ENCODE results near the gene RPGRIP1L.
"Not testable (repeated sequence)": the region's sequence is repeated elsewhere in the genome, so short reads cannot be mapped to it uniquely, and the experiment has no call there.

The RPGRIP1L gene

DNA sequence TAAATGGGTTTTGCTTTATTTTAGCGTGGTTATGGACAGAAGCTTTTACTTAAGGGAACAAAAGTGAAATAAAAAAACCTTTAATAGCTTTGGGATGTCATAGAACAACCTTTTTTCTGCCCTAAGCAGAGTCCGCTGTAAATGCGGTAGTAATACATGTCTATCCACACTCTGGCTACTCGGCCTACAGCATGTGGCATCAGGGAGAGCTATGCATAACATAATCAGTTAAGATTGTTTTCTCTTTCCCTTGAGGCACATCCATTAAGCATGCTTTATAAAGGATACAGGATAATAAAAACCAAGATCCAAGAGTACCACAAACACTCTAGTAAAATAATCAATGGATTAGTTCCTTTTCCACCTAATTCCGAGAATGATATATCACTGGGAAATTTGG, 10.3 kb downstream of the RPGRIP1L start:
- no peaks in the 10 kb centered on the region for H3K27me3 Mint-ChIP-seq (ENCODE audit: low read depth)
- peaks cover 6% of the 10 kb centered on the region for H3K36me3 Mint-ChIP-seq (ENCODE audit: low read depth)
- no peak overlapping the region for H3K4me3 Mint-ChIP-seq
- no peaks in the 10 kb centered on the region for H3K9me3 Mint-ChIP-seq
- H3K27ac Mint-ChIP-seq: no peak overlapping the region
- H3K4me1 Mint-ChIP-seq (ENCODE audit: low read depth): no peaks in the 10 kb centered on the region
- DNase-seq (ENCODE audit: low spot score): no peak

DNA sequence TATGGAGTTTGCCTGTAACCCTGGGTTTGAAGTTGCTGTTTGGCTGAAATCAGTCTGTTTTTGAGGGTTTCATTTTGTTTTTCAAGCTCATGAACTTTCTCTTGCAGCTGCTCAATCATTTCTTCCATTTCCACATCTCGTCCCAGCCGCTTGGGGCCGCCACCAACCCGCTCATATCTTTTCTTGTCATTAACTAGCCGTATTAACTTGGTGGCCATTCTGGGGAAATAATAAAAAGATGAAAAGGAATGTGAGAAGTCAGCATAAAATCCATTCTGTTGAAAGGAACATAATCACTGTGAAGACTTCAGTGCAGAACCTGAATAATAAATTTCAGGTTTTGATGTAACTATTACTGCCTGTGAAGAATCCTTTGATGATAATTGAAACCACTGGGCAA, 11.5 kb downstream of the RPGRIP1L start:
- H3K4me1 Mint-ChIP-seq (ENCODE audit: low read depth): no peaks in the 10 kb centered on the region
- DNase-seq (ENCODE audit: low spot score): no peak
- H3K27ac Mint-ChIP-seq: no peak overlapping the region
- H3K9me3 Mint-ChIP-seq: no peaks in the 10 kb centered on the region
- H3K27me3 Mint-ChIP-seq (ENCODE audit: low read depth): no peaks in the 10 kb centered on the region
- H3K4me3 Mint-ChIP-seq: no peak overlapping the region
- peaks cover 6% of the 10 kb centered on the region for H3K36me3 Mint-ChIP-seq (ENCODE audit: low read depth)

- Mint-ChIP-seq H3K36me3 (ENCODE audit: low read depth) (peaks cover 6% of the 10 kb centered on the region), H3K27ac (no peak overlapping the region), H3K4me3 (no peak overlapping the region), H3K27me3 (ENCODE audit: low read depth) (no peaks in the 10 kb centered on the region), H3K4me1 (ENCODE audit: low read depth) (no peaks in the 10 kb centered on the region), H3K9me3 (no peaks in the 10 kb centered on the region)
- no peak for DNase-seq (ENCODE audit: low spot score)
Observed at GRCh38 chr16:53690771-53691170, 12.9 kb downstream of the RPGRIP1L start.

GRCh38 chr16:53689636-53690035, 14.0 kb downstream of the RPGRIP1L start:
- H3K9me3 Mint-ChIP-seq: no peaks in the 10 kb centered on the region
- no peaks in the 10 kb centered on the region for H3K27me3 Mint-ChIP-seq (ENCODE audit: low read depth)
- peaks cover 3% of the 10 kb centered on the region for H3K4me1 Mint-ChIP-seq (ENCODE audit: low read depth)
- DNase-seq (ENCODE audit: low spot score): no peak
- H3K27ac Mint-ChIP-seq: no peak overlapping the region
- peaks cover 12% of the 10 kb centered on the region for H3K36me3 Mint-ChIP-seq (ENCODE audit: low read depth)
- no peak overlapping the region for H3K4me3 Mint-ChIP-seq

- Mint-ChIP-seq H3K27me3 (ENCODE audit: low read depth) (no peaks in the 10 kb centered on the region), H3K27ac (no peak overlapping the region), H3K4me3 (no peak overlapping the region), H3K36me3 (ENCODE audit: low read depth) (peaks cover 15% of the 10 kb centered on the region), H3K4me1 (ENCODE audit: low read depth) (peaks cover 3% of the 10 kb centered on the region), H3K9me3 (no peaks in the 10 kb centered on the region)
- no peak for DNase-seq (ENCODE audit: low spot score)
Observed at GRCh38 chr16:53686710-53687109, 16.9 kb downstream of the RPGRIP1L start.

- H3K36me3 Mint-ChIP-seq (ENCODE audit: low read depth): peaks cover 15% of the 10 kb centered on the region
- not testable (repeated sequence) for H3K27me3 Mint-ChIP-seq (ENCODE audit: low read depth); H3K9me3 Mint-ChIP-seq; H3K4me1 Mint-ChIP-seq (ENCODE audit: low read depth); DNase-seq (ENCODE audit: low spot score); H3K4me3 Mint-ChIP-seq; H3K27ac Mint-ChIP-seq
Observed at GRCh38 chr16:53685334-53685733, 18.3 kb downstream of the RPGRIP1L start.

DNA sequence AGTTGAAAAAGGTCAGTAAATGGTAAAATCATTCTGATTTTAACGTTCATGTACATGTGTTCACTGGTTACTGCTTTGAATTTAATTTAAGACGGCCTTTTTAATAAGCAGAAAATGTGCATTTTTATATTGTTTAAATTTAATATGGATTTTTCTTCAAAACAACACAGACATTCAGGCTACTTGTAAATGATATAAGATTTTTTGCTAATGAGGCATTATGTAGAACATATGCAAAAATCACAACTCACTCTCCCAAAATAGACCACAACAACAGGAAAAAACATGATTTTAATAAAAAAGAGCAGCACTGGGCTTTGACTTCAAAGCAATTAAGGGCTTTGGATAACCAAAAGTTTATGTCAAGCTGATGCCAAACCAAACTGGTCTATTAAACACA, 22.3 kb downstream of the RPGRIP1L start:
- Mint-ChIP-seq H3K9me3 (no peaks in the 10 kb centered on the region), H3K4me3 (no peak overlapping the region), H3K36me3 (ENCODE audit: low read depth) (peaks cover 15% of the 10 kb centered on the region), H3K4me1 (ENCODE audit: low read depth) (peaks cover 3% of the 10 kb centered on the region), H3K27ac (no peak overlapping the region), H3K27me3 (ENCODE audit: low read depth) (no peaks in the 10 kb centered on the region)
- no peak for DNase-seq (ENCODE audit: low spot score)

DNA sequence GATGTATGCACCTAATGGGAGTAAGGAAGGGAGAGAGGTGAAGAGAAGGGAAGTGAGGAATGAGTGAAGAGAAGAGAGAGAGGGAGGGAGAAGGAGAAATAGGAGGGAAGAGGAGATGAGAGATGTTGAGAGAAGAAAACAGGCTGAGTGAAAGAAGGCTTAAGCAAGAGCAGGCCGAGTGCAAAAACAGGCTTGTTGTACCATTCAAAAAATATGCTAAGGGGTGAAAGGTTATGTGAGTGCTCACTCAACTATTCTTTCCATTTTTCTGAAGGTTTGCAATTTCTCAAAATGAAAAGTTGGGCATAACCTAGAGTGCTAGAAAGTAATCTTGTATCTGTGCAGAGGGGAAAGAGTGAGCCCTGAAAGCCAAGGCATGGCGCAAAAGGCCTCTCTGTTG, 22.9 kb downstream of the RPGRIP1L start:
- H3K9me3 Mint-ChIP-seq: no peaks in the 10 kb centered on the region
- DNase-seq (ENCODE audit: low spot score): no peak
- no peak overlapping the region for H3K4me3 Mint-ChIP-seq
- peaks cover 3% of the 10 kb centered on the region for H3K4me1 Mint-ChIP-seq (ENCODE audit: low read depth)
- H3K27ac Mint-ChIP-seq: no peak overlapping the region
- H3K36me3 Mint-ChIP-seq (ENCODE audit: low read depth): peaks cover 15% of the 10 kb centered on the region
- no peaks in the 10 kb centered on the region for H3K27me3 Mint-ChIP-seq (ENCODE audit: low read depth)

DNA sequence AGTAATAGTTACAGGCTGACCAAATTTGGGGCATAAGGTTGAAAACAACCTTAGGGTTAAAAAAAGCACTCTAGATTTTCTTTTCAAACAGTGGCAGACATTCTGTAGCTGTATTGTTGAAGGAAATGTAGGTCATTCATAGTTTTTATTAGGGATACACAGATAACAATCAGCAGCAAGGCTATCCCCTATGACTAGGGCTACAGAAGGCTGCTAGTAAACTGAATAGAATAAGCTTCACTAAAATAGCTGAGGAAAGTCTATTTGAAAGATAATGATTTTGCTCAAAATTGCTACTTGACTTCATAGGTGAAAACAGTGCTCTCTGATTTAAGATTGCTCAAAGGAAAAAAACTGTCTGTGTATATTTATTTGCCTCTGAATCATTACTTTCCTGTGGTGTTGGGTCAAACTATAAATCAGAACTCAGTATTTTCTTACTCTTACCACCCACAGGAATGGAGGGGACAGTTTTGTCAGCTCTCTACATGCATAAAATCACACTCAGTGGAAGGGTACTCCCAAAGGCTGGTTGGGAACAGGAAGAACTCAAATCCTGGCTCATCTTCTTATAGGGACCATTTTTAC, 24.8 kb downstream of the RPGRIP1L start:
- Mint-ChIP-seq H3K36me3 (ENCODE audit: low read depth) (peaks cover 5% of the 10 kb centered on the region), H3K27ac (no peak overlapping the region), H3K9me3 (no peaks in the 10 kb centered on the region), H3K27me3 (ENCODE audit: low read depth) (no peaks in the 10 kb centered on the region), H3K4me1 (ENCODE audit: low read depth) (no peaks in the 10 kb centered on the region), H3K4me3 (no peak overlapping the region)
- no peak for DNase-seq (ENCODE audit: low spot score)

DNA sequence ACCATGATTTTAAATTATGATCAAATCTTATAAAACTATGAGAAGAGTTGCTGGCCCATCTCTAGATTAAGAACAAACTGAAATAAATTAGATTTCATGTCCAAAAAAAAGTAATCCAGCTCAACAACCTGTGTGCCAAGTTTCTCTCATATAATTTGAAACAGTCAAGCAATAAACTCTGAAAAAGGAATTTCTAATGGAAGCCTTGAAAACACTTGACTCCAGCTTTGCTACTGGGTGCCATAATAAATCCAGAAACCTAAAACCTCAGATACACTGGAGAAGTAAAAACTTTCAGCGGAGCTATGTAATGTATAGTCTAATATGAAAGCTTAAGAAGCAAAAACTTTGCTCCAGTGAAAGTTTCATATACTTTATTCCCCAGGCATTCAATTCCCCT, 25.5 kb downstream of the RPGRIP1L start:
- Mint-ChIP-seq H3K4me1 (ENCODE audit: low read depth) (no peaks in the 10 kb centered on the region), H3K27me3 (ENCODE audit: low read depth) (no peaks in the 10 kb centered on the region)

GRCh38 chr16:53673189-53673588, 30.5 kb downstream of the RPGRIP1L start:
- Mint-ChIP-seq H3K4me3 (no peak overlapping the region), H3K4me1 (ENCODE audit: low read depth) (no peaks in the 10 kb centered on the region), H3K36me3 (ENCODE audit: low read depth) (no peaks in the 10 kb centered on the region), H3K27ac (no peak overlapping the region), H3K27me3 (ENCODE audit: low read depth) (no peaks in the 10 kb centered on the region), H3K9me3 (no peaks in the 10 kb centered on the region)
- DNase-seq (ENCODE audit: low spot score): no peak

More for the DNA sequence above, 25.5 kb downstream of the RPGRIP1L start:
- H3K27ac Mint-ChIP-seq: no peak overlapping the region
- no peak for DNase-seq (ENCODE audit: low spot score)
- no peak overlapping the region for H3K4me3 Mint-ChIP-seq
- H3K9me3 Mint-ChIP-seq: no peaks in the 10 kb centered on the region
- H3K36me3 Mint-ChIP-seq (ENCODE audit: low read depth): peaks cover 1% of the 10 kb centered on the region

GRCh38 chr16:53672461-53672860, 31.2 kb downstream of the RPGRIP1L start:
- H3K27ac Mint-ChIP-seq: no peak overlapping the region

DNA sequence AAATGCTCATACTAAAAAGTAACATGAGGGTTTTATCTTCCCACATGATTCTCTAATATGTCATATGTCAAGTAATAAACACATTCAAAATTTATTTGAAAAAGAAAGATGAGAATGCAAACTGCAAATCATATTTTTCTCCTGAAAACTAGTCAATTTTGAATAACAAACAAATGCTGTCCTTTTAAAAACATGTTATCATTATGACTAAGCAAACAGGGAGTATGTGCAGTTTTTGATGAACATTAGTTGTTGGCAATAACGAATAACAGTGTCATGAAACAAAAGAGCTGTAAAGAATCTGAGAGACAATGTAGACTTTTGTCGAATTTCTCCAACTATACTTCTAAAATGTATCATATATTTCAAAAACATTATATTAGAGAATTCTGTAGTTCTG, 34.8 kb downstream of the RPGRIP1L start:
- no peaks in the 10 kb centered on the region for H3K9me3 Mint-ChIP-seq
- no peak overlapping the region for H3K27ac Mint-ChIP-seq
- no peaks in the 10 kb centered on the region for H3K27me3 Mint-ChIP-seq (ENCODE audit: low read depth)
- no peaks in the 10 kb centered on the region for H3K36me3 Mint-ChIP-seq (ENCODE audit: low read depth)
- no peak for DNase-seq (ENCODE audit: low spot score)
- peaks cover 16% of the 10 kb centered on the region for H3K4me1 Mint-ChIP-seq (ENCODE audit: low read depth)
- H3K4me3 Mint-ChIP-seq: no peak overlapping the region

More at GRCh38 chr16:53672461-53672860, 31.2 kb downstream of the RPGRIP1L start:
- H3K27me3 Mint-ChIP-seq (ENCODE audit: low read depth): no peaks in the 10 kb centered on the region
- no peak overlapping the region for H3K4me3 Mint-ChIP-seq
- H3K36me3 Mint-ChIP-seq (ENCODE audit: low read depth): no peaks in the 10 kb centered on the region
- H3K9me3 Mint-ChIP-seq: no peaks in the 10 kb centered on the region
- no peak for DNase-seq (ENCODE audit: low spot score)
- H3K4me1 Mint-ChIP-seq (ENCODE audit: low read depth): no peaks in the 10 kb centered on the region

DNA sequence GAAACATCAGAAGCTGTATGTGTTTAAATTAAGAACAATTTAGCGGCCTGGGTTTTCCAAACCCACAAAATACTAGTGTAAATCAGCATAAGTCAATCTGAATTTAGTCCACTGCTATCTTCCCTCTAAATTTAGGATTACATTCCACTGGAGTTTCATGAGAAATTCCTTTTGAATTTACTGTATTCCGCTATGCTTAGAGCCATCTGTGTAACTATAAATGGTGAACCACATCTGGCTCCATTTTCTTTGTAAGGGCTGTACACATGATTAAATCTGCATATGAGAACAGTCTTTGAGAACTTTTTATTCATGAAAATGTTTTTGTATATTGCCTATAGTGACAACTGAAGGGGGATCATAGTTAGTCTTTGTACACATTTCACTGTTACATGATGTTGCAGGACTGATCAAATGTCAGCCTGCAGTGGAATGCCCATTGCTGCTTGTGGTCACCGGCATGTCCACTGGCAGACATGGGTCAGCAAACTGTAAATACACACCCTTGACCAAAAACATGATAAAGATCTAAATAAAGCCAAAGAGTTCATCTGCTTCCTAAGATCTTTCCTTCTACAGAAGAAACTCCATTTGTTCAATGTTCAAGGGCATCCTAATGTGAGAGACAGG, 36.8 kb downstream of the RPGRIP1L start:
- no peak overlapping the region for H3K4me3 Mint-ChIP-seq
- H3K36me3 Mint-ChIP-seq (ENCODE audit: low read depth): no peaks in the 10 kb centered on the region
- H3K9me3 Mint-ChIP-seq: no peaks in the 10 kb centered on the region
- H3K27me3 Mint-ChIP-seq (ENCODE audit: low read depth): no peaks in the 10 kb centered on the region
- no peak overlapping the region for H3K27ac Mint-ChIP-seq
- peaks cover 16% of the 10 kb centered on the region for H3K4me1 Mint-ChIP-seq (ENCODE audit: low read depth)
- no peak for DNase-seq (ENCODE audit: low spot score)
